HepG2 (cell line): ENCODE measurements around the gene BEST2. TPM values are rescaled to one million over a fixed set of nuclear protein-coding genes. Genes with fewer than 3 reads are reported as not detected.

Experiments
- ARNTL ChIP-seq: sonication (generic); formaldehyde crosslinking; IDR thresholded peaks from 2 replicates; pipeline ENCODE4 v1.4.0; 2020; ENCODE audit warnings: mild to moderate bottlenecking, missing genetic modification reagents
- ATF7-NPFF ChIP-seq: sonication (generic); formaldehyde crosslinking; IDR thresholded peaks from 2 replicates; pipeline ENCODE4 v1.8.1; 2023; ENCODE audit warnings: mild to moderate bottlenecking, low read depth, missing genetic modification reagents, moderate library complexity
- CBFB ChIP-seq: sonication (generic); formaldehyde crosslinking; IDR thresholded peaks from 2 replicates; pipeline ENCODE4 v1.4.0; 2020; ENCODE audit warnings: missing genetic modification reagents
- CSRNP2 ChIP-seq: sonication (generic); formaldehyde crosslinking; conservative IDR thresholded peaks from 2 replicates; pipeline ENCODE4 v1.8.0; 2022; ENCODE audit warnings: low read depth, missing genetic modification reagents
- E2F5 ChIP-seq: sonication (generic); formaldehyde crosslinking; conservative IDR thresholded peaks from 2 replicates; pipeline ENCODE4 v1.4.0; 2020; ENCODE audit warnings: missing genetic modification reagents
- GLMP ChIP-seq: sonication (generic); formaldehyde crosslinking; IDR thresholded peaks from 2 replicates; pipeline ENCODE4 v1.9.0; 2021; ENCODE audit warnings: missing genetic modification reagents, mild to moderate bottlenecking, borderline replicate concordance
- KLF11 ChIP-seq: IDR thresholded peaks from 2 replicates; pipeline ENCODE4 v1.6.1; 2016; ENCODE audit warnings: missing compliant biosample characterization
- MAFK ChIP-seq, 2 experiments: IDR thresholded peaks in 1 of 2; conservative IDR thresholded peaks in 1 of 2; 2 replicates each; pipeline ENCODE4 v1.6.1; 2011; ENCODE audit warnings: improper control_type of control experiment in 2 of 2, low read length in 2 of 2
- PAWR ChIP-seq: sonication (generic); formaldehyde crosslinking; IDR thresholded peaks from 2 replicates; pipeline ENCODE4 v1.4.0; 2020; ENCODE audit warnings: missing genetic modification reagents, mild to moderate bottlenecking, borderline replicate concordance
- RERE ChIP-seq: IDR thresholded peaks from 2 replicates; pipeline ENCODE4 v1.6.1; 2016; ENCODE audit warnings: low read depth, missing genetic modification reagents, missing compliant biosample characterization
- SAP130 ChIP-seq: IDR thresholded peaks from 2 replicates; pipeline ENCODE4 v1.6.1; 2016; ENCODE audit warnings: low read depth
- ZBTB14 ChIP-seq: sonication (generic); formaldehyde crosslinking; IDR thresholded peaks from 2 replicates; pipeline ENCODE4 v1.4.0; 2020; ENCODE audit warnings: missing genetic modification reagents
- ZBTB21 ChIP-seq: sonication (generic); formaldehyde crosslinking; IDR thresholded peaks from 2 replicates; pipeline ENCODE4 v1.4.0; 2020; ENCODE audit warnings: missing genetic modification reagents
- ZFP91 ChIP-seq: sonication (generic); formaldehyde crosslinking; IDR thresholded peaks from 2 replicates; pipeline ENCODE4 v1.9.0; 2022; ENCODE audit warnings: missing genetic modification reagents, mild to moderate bottlenecking, borderline replicate concordance
- ZNF121 ChIP-seq: sonication (generic); formaldehyde crosslinking; IDR thresholded peaks from 2 replicates; pipeline ENCODE4 v1.5.0; 2020; ENCODE audit warnings: mild to moderate bottlenecking, missing genetic modification reagents
- ZNF230 ChIP-seq: sonication (generic); formaldehyde crosslinking; IDR thresholded peaks from 2 replicates; pipeline ENCODE4 v1.4.0; 2020; ENCODE audit warnings: mild to moderate bottlenecking, missing genetic modification reagents
- polyA plus RNA-seq, 8 experiments: library from polyadenylated mRNA; depleted of rRNA in 3 of 8; stranded (reverse) in 7 of 8; unstranded in 1 of 8; fragments of >200 nt; fragmentation: Illumina TruSeq in 4 of 8; extraction: Trizol in 4 of 8; gene quantifications; 2 replicates each; pipeline versions ENCODE4 v1.2.1 to v1.2.3, GENCODE V29; 2011 to 2016; ENCODE audit warnings: low read depth in 4 of 8, missing spikeins in 1 of 8, mixed read lengths in 1 of 8; ENCODE audit not compliant: insufficient read depth in 1 of 8
- total RNA-seq, 5 experiments: library from RNA; depleted of rRNA; stranded (reverse); fragments of >200 nt; fragmentation: Illumina TruSeq; extraction: Trizol; gene quantifications; 2 replicates each; pipeline ENCODE4 v1.2.3, GENCODE V29; 2016; ENCODE audit warnings: low read depth in 1 of 5

Gene BEST2
- total and polyA plus RNA-seq, 2 of the 13 experiments (the other 11 are each of a cell fraction or from before 2014, with no cell fraction given): not detected

GRCh38 chr19:12793290-12794195, 42.0 kb downstream of the BEST2 start (continued):
- TF ChIP-seq ATF7-NPFF (CRISPR knock-in tag): no peak
- no peak for TF ChIP-seq ZBTB21 (CRISPR knock-in tag)
- peak; percentile 92 for TF ChIP-seq SAP130 (CRISPR knock-in tag)
- TF ChIP-seq CSRNP2 (CRISPR knock-in tag): no peak
- TF ChIP-seq ZNF121 (CRISPR knock-in tag): no peak
- TF ChIP-seq ARNTL (CRISPR knock-in tag): no peak
- no peak; a peak in 1 of 4 replicates for TF ChIP-seq MAFK (conservative IDR thresholded peaks at IDR 0.05 in 1 of 2, IDR thresholded peaks at IDR 0.05 in 1 of 2; ENCODE audit: low read length in 2 of 2)
- TF ChIP-seq PAWR: no peak
- TF ChIP-seq GLMP (CRISPR knock-in tag): no peak
- no peak for TF ChIP-seq E2F5 (CRISPR knock-in tag)
- no peak for TF ChIP-seq ZNF230 (CRISPR knock-in tag)
- no peak for TF ChIP-seq RERE (CRISPR knock-in tag)
- no peak for TF ChIP-seq ZBTB14 (CRISPR knock-in tag)
- TF ChIP-seq CBFB (CRISPR knock-in tag): peak; percentile 27; the same call in 1 of the 2 replicates
- TF ChIP-seq ZFP91 (CRISPR knock-in tag): peak; percentile 51; the same call in 1 of the 2 replicates
- TF ChIP-seq KLF11: no peak
